AG04450 (cell line): ENCODE data around the gene SLCO3A1. TPM values are rescaled to one million over a fixed set of nuclear protein-coding genes. Genes with fewer than 3 reads are reported as not detected.

Experiments
- CTCF ChIA-PET: fragments of 300-600, 350-600 bp; formaldehyde crosslinking; extraction: SDS; loops from one replicate; lab custom pipeline; 2022; ENCODE audit warnings: antibody characterized with exemption, inconsistent platforms; lab: Charles Lee
- POLR2A ChIA-PET: fragments of 350-600 bp; formaldehyde crosslinking; extraction: SDS; loops from one replicate; lab custom pipeline; 2021; ENCODE audit warnings: antibody characterized with exemption, inconsistent platforms; lab: Yijun Ruan, JAX
- DNase-seq: peaks from one replicate; pipeline ENCODE4 v3.0.0-alpha.2; 2011; ENCODE audit warnings: low read depth, low spot score
- H3K27ac ChIP-seq: one replicate; pipeline ENCODE4 v1.5.1; 2012; ENCODE audit warnings: low read depth, low read length, control low read depth
- H3K27me3 ChIP-seq: one replicate; pipeline ENCODE4 v1.6.0; 2012; ENCODE audit warnings: low read length; ENCODE audit not compliant: control insufficient read depth, insufficient read depth
- H3K4me3 ChIP-seq: 2 replicates; pipeline ENCODE4 v1.5.1; 2011; ENCODE audit warnings: mild to moderate bottlenecking, low read depth, low read length, control low read depth
- H3K9me3 ChIP-seq: 2 replicates; pipeline ENCODE4 v1.5.1; 2012; ENCODE audit warnings: low read length; ENCODE audit not compliant: control insufficient read depth, insufficient read depth
- polyA plus RNA-seq: library from polyadenylated mRNA; depleted of rRNA; stranded (reverse); fragments of >200 nt; gene quantifications from 2 replicates; pipeline ENCODE4 v1.2.3, GENCODE V29; 2011
- TF ChIP-seq, protein P1 (sequence below): IDR thresholded peaks from 2 replicates; pipeline ENCODE4 v1.5.1; 2011; ENCODE audit warnings: low read depth, low read length, control low read depth, inconsistent platforms

The SLCO3A1 gene
- polyA plus RNA-seq, 1 experiment = 7.6 TPM

DNA sequence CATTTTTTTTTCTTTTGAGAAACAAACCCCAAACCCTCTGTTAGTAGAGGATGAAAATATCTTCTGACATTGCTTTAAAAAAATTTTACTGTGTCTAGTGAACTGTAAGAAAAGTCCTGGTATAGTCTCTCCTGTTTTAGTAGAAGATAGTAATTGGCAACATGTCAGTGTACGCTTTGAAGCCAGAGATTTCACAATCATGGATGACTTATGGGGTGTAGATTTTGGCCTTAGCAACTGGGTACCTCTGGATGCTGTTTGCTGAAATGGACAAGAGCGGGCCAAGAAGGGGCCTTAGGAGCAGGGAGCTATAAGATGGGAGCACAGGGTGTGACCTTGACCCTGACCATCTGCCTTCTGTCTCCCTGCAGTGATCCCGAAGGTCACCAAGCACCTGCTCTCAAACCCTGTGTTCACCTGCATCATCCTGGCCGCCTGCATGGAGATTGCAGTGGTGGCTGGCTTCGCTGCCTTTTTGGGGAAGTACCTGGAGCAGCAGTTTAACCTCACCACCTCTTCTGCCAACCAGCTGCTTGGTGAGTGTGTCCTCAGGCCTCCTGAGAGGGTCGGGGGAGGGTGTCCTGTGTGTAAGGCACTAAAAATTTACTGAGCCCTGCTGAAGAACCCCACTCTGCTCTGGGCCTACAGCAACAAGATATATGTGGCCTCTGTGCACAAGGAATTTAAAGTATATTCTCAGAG is 266.7 kb downstream of the SLCO3A1 start:
- ChIA-PET CTCF (no interaction called here), POLR2A (no interaction called here)
- no peaks in the 10 kb centered on the region for H3K27me3 ChIP-seq
- H3K27ac ChIP-seq = no peak overlapping the region
- TF ChIP-seq, protein P1, sequence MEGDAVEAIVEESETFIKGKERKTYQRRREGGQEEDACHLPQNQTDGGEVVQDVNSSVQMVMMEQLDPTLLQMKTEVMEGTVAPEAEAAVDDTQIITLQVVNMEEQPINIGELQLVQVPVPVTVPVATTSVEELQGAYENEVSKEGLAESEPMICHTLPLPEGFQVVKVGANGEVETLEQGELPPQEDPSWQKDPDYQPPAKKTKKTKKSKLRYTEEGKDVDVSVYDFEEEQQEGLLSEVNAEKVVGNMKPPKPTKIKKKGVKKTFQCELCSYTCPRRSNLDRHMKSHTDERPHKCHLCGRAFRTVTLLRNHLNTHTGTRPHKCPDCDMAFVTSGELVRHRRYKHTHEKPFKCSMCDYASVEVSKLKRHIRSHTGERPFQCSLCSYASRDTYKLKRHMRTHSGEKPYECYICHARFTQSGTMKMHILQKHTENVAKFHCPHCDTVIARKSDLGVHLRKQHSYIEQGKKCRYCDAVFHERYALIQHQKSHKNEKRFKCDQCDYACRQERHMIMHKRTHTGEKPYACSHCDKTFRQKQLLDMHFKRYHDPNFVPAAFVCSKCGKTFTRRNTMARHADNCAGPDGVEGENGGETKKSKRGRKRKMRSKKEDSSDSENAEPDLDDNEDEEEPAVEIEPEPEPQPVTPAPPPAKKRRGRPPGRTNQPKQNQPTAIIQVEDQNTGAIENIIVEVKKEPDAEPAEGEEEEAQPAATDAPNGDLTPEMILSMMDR = no peak
- no peak overlapping the region for H3K4me3 ChIP-seq
- DNase-seq = no peak
- no peaks in the 10 kb centered on the region for H3K9me3 ChIP-seq

DNA sequence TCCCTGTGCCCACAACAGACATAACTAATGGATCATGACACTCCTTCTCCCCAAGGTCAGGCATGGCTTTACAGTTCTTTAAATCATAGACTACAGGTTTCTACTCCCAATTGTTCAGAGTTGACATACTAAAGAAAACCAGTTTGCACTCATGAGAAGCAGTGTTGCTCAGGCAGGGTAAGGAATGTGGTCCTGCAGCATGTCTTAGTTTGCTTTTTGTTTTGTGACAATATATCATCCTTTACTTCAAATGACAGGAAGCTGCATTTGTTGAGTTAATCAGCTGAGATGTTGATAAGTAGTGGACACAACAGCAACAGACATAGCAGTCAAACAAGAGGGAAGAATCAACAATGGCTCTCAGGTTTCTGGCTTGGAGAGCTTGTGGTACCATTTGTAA is 267.5 kb downstream of the SLCO3A1 start:
- CTCF ChIA-PET = no interaction called here
- no peak for DNase-seq

DNA sequence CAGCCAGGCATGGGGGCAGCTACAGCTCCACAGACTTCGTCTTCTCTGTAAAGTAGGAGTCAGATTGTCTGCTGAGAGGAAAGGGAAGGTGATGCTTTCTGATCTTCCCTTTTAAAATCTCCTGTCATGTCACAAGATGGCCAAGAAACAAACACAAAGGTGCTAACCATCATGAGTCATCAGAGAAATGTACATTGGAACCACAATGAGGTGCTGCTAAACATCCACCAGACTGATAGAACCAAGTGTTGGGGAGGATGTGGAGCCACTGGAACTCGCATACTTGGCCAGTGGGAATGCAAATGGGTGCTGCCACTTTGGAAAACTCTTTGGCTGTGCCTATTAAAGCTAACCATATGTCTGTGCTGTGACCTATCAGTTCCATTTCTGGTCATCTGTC is 268.8 kb downstream of the SLCO3A1 start:
- ChIA-PET CTCF (no interaction called here), POLR2A (no interaction called here)
- Histone ChIP-seq H3K27me3 (no peaks in the 10 kb centered on the region), H3K27ac (no peak overlapping the region), H3K4me3 (no peak overlapping the region), H3K9me3 (no peaks in the 10 kb centered on the region)
- TF ChIP-seq, protein P1 = no peak
- no peak for DNase-seq

More for the DNA sequence above, 267.5 kb downstream of the SLCO3A1 start:
- TF ChIP-seq, protein P1 = no peak
- H3K9me3 ChIP-seq = no peaks in the 10 kb centered on the region
- no peak overlapping the region for H3K4me3 ChIP-seq
- H3K27ac ChIP-seq = no peak overlapping the region
- POLR2A ChIA-PET = no interaction called here
- no peaks in the 10 kb centered on the region for H3K27me3 ChIP-seq

DNA sequence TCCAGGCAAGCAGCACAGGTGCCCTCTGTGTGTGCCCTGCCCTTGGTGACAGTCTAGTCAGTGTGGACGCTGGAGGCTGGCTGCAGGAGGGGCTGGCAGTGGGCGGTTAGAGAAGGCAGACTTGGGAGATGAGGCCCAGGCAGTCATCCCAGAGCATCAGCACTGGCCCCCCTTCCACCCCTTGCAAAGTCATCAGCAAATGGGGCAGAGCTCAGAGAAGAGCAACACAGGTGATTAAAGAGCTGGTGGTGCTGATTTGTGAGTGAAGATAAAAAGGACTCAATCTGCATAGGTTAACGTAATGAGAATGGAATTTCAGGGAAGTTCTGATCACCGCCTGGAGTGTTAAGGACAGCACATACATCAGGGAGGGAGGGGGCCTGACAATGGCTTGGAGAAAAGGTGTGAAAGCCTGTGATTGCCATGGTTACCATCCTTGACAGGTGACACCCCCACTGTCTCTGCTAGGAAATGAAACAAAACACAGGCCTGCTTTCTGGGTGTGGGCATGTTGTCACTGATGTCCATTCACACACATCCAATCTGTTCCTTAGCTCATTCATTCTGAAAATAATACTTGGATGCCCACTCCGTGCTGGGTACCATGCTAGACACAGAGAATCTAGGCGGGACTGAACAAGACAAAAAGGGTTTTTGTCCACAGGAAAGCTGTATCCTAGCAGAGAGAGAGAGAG is 270.6 kb downstream of the SLCO3A1 start:
- Histone ChIP-seq H3K27me3 (no peaks in the 10 kb centered on the region), H3K9me3 (no peaks in the 10 kb centered on the region), H3K27ac (no peak overlapping the region), H3K4me3 (no peak overlapping the region)
- ChIA-PET POLR2A (no interaction called here), CTCF (no interaction called here)
- TF ChIP-seq, protein P1 = no peak
- DNase-seq = no peak

DNA sequence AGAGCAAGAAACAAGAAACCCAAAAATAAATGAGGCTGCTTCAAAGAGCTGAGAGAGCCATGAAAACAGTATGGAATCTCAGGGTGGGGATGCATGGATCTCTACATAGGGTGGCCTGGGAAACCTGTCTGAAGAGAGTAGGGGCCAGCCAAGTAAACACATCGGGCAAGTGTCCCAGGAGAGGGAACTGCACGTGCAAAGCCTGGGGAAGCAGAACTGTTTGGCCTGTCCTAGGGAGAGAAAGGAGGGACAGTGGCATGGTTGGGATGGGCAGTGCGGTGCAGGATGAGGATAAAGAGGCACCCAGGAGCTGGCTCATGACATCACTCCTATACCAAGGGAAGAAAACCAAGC is 271.1 kb downstream of the SLCO3A1 start:
- H3K9me3 ChIP-seq = no peaks in the 10 kb centered on the region
- H3K27ac ChIP-seq = no peak overlapping the region
- H3K27me3 ChIP-seq = no peaks in the 10 kb centered on the region
- DNase-seq = no peak
- POLR2A ChIA-PET = no interaction called here
- H3K4me3 ChIP-seq = no peak overlapping the region
- TF ChIP-seq, protein P1 = no peak
- CTCF ChIA-PET = no interaction called here
